MM.1S (cell line): ENCODE measurements around the gene IBTK.

ENCODE experiments used
- CTCF ChIP-seq: fragments of 300-600 bp; sonication (generic); IDR thresholded peaks from 2 replicates; pipeline ENCODE4 v1.5.1; 2016; ENCODE audit warnings: antibody characterized with exemption, low read length, mixed read lengths
- EZH2 ChIP-seq: fragments of 300-600 bp; sonication (generic); optimal IDR thresholded peaks from 2 replicates; pipeline ENCODE3; 2017; ENCODE audit warnings: low read depth, mild to moderate bottlenecking, antibody characterized with exemption, low read length, mixed read lengths
- EZH2phosphoT487 ChIP-seq: fragments of 300-600 bp; sonication (generic); IDR thresholded peaks from 2 replicates; pipeline ENCODE4 v1.6.1; 2018; ENCODE audit warnings: antibody characterized with exemption, low read length

GRCh38 chr6:82249381-82250253 lies 2.1 kb upstream of the IBTK start:
- no peak for TF ChIP-seq CTCF
- no peak for TF ChIP-seq EZH2
- TF ChIP-seq EZH2phosphoT487 = no peak
